PC-3 (cell line): Measurements from ENCODE around the gene TAPT1. TPM values are rescaled to one million over a fixed set of nuclear protein-coding genes. Genes with fewer than 3 reads are reported as not detected.

Experiments
- ATAC-seq: fragments of 200-7000 bp; cut with Tn5 transposase; 2 replicates; pipeline ENCODE4 v1.9.1; 2020; ENCODE audit warnings: mild to moderate bottlenecking, moderate library complexity
- BruUV-seq: library from RNA; stranded (reverse); fragments of 400-500 nt; replicated peaks from 2 replicates; lab custom pipeline; 2021; lab: Mats Ljungman, UMichigan
- CTCF ChIA-PET: fragments of 300-600 bp; sonication (Branson Sonifier 250); formaldehyde crosslinking; loops from one replicate; lab custom pipeline; 2022; ENCODE audit warnings: antibody characterized with exemption; lab: Charles Lee
- POLR2A ChIA-PET: fragments of 300-600 bp; sonication (Branson Sonifier 250); formaldehyde crosslinking; loops from one replicate; lab custom pipeline; 2022; ENCODE audit warnings: antibody characterized with exemption; ENCODE audit not compliant: unreplicated experiment; lab: Charles Lee
- DNase-seq: peaks from one replicate; pipeline ENCODE4 v3.0.0-alpha.2; 2015
- H2AFZ ChIP-seq: fragments of 300-600 bp; sonication (generic); 2 replicates; pipeline ENCODE4 v1.6.0; 2016; ENCODE audit warnings: antibody characterized with exemption, low read length
- H3F3A ChIP-seq: fragments of 300-600 bp; sonication (generic); one replicate; pipeline ENCODE4 v1.6.0; 2017; ENCODE audit warnings: antibody characterized with exemption, low read length, control low read depth, mild to moderate bottlenecking; ENCODE audit not compliant: unreplicated experiment
- H3K27ac ChIP-seq: fragments of 300-600 bp; sonication (generic); 2 replicates; pipeline ENCODE4 v1.5.1; 2016; ENCODE audit warnings: mild to moderate bottlenecking, low read length
- H3K27me3 ChIP-seq: fragments of 300-600 bp; sonication (generic); 2 replicates; pipeline ENCODE4 v1.6.1; 2016; ENCODE audit warnings: low read length, mixed read lengths
- H3K36me3 ChIP-seq: fragments of 300-600 bp; sonication (generic); 2 replicates; pipeline ENCODE4 v1.6.1; 2016; ENCODE audit warnings: low read depth, mixed run types, low read length, mixed read lengths
- H3K4me1 ChIP-seq: fragments of 300-600 bp; sonication (generic); 2 replicates; pipeline ENCODE4 v1.5.1; 2016; ENCODE audit warnings: low read length; ENCODE audit not compliant: insufficient read depth
- H3K4me2 ChIP-seq: fragments of 300-600 bp; sonication (generic); 2 replicates; pipeline ENCODE4 v1.6.0; 2016; ENCODE audit warnings: low read length
- H3K4me3 ChIP-seq: fragments of 300-600 bp; sonication (generic); 2 replicates; pipeline ENCODE4 v1.5.1; 2016; ENCODE audit warnings: mild to moderate bottlenecking, low read length, mixed read lengths
- H3K79me2 ChIP-seq: fragments of 300-600 bp; sonication (generic); 2 replicates; pipeline ENCODE4 v1.6.1; 2017; ENCODE audit warnings: low read length, mixed read lengths
- H3K9ac ChIP-seq: fragments of 300-600 bp; sonication (generic); 2 replicates; pipeline ENCODE4 v1.6.0; 2016; ENCODE audit warnings: mild to moderate bottlenecking, low read length
- H3K9me2 ChIP-seq: fragments of 300-600 bp; sonication (generic); replicated peaks from 2 replicates; pipeline ENCODE4 v1.6.1; 2016; ENCODE audit warnings: mixed run types, low read length, mixed read lengths
- H3K9me3 ChIP-seq: fragments of 300-600 bp; sonication (generic); 2 replicates; pipeline ENCODE4 v1.6.1; 2016; ENCODE audit warnings: low read length, mixed read lengths
- H4K20me1 ChIP-seq: fragments of 300-600 bp; sonication (generic); 2 replicates; pipeline ENCODE4 v1.6.1; 2016; ENCODE audit warnings: low read length, mixed read lengths
- EZH2 ChIP-seq: fragments of 300-600 bp; sonication (generic); IDR thresholded peaks from one replicate; pipeline ENCODE4 v1.6.1; 2017; ENCODE audit warnings: antibody characterized with exemption, mild to moderate bottlenecking, low read length; ENCODE audit not compliant: unreplicated experiment
- EZH2phosphoT487 ChIP-seq: fragments of 300-600 bp; sonication (generic); IDR thresholded peaks from 2 replicates; pipeline ENCODE4 v1.6.1; 2018; ENCODE audit warnings: mild to moderate bottlenecking, antibody characterized with exemption, low read length, borderline replicate concordance
- intact Hi-C: fragments of 100-400 bp; cut with micrococcal nuclease; formaldehyde crosslinking; loops from 2 replicates; pipeline ENCODE4 v1.9.0; 2023
- total RNA-seq: library from RNA; depleted of rRNA; stranded (reverse); fragments of >200 nt; gene quantifications from 2 replicates; pipeline ENCODE4 v1.2.3, GENCODE V29; 2014
- TF ChIP-seq, protein P1 (sequence below): fragments of 300-600 bp; sonication (generic); conservative IDR thresholded peaks from 2 replicates; pipeline ENCODE4 v1.5.1; 2017; ENCODE audit warnings: antibody characterized with exemption, low read depth, mild to moderate bottlenecking, low read length

The TAPT1 gene
- total RNA-seq, 1 experiment from 2014 or later, result 8.7 TPM

DNA sequence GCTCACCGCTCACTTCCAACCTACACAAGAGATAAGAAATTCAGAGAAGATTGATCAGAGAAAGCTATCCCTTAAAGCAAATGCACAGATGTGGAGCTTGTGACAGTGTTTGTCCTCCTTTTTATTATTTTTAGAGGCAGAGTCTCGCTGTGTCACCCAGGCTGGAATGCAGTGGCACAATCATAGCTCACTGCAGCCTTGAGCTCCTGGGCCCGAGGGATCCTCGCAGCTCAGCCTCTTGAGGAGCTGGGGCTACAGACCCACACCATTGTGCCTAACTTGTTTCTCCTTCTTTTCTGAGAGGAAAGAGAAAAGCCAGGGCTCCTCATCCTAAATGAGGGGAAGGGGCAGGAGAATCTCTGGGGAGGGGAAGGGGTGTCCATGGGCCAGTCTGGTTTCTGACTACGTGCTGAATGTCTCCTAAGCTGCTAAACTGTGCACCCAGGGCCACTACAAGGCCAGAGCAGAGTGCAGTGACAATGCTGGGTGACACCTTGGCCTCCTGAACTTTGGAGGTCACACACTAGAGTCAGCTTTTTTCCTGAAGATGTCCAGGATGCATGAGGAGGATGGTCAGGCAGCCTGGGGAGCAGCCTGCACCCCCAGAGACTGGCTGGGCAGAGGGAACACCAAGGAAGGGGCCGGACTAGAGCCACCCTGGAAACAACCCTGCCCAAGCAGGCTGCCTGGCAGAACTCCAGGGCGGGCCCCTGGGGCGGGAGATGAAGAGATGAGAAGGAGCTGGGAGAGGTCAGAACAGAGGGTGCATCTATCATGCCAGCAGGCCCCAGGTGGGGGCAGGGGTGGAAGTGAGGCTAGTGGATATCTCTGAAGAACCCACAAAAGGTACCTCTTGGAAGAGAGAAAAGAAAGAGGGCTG lies 87.0 kb downstream of the TAPT1 start:
- Histone ChIP-seq H3K9ac (no peak overlapping the region), H3K9me3 (no peaks in the 10 kb centered on the region), H3K4me1 (peaks cover 18% of the 10 kb centered on the region), H3K27ac (no peak overlapping the region), H2AFZ (no peak overlapping the region), H4K20me1 (no peaks in the 10 kb centered on the region), H3K4me2 (no peak overlapping the region), H3K27me3 (no peaks in the 10 kb centered on the region), H3K9me2 (no peaks in the 10 kb centered on the region), H3F3A (no peaks in the 10 kb centered on the region), H3K36me3 (no peaks in the 10 kb centered on the region), H3K4me3 (no peak overlapping the region), H3K79me2 (no peaks in the 10 kb centered on the region)
- intact Hi-C loops, result no loop called here
- TF ChIP-seq EZH2, result no peak
- TF ChIP-seq EZH2phosphoT487, result no peak
- TF ChIP-seq, protein P1, sequence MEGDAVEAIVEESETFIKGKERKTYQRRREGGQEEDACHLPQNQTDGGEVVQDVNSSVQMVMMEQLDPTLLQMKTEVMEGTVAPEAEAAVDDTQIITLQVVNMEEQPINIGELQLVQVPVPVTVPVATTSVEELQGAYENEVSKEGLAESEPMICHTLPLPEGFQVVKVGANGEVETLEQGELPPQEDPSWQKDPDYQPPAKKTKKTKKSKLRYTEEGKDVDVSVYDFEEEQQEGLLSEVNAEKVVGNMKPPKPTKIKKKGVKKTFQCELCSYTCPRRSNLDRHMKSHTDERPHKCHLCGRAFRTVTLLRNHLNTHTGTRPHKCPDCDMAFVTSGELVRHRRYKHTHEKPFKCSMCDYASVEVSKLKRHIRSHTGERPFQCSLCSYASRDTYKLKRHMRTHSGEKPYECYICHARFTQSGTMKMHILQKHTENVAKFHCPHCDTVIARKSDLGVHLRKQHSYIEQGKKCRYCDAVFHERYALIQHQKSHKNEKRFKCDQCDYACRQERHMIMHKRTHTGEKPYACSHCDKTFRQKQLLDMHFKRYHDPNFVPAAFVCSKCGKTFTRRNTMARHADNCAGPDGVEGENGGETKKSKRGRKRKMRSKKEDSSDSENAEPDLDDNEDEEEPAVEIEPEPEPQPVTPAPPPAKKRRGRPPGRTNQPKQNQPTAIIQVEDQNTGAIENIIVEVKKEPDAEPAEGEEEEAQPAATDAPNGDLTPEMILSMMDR, result no peak
- no TSS peak for BruUV-seq
- CTCF ChIA-PET, result no interaction called here
- ATAC-seq, result no peak
- POLR2A ChIA-PET, result no interaction called here
- no peak for DNase-seq

DNA sequence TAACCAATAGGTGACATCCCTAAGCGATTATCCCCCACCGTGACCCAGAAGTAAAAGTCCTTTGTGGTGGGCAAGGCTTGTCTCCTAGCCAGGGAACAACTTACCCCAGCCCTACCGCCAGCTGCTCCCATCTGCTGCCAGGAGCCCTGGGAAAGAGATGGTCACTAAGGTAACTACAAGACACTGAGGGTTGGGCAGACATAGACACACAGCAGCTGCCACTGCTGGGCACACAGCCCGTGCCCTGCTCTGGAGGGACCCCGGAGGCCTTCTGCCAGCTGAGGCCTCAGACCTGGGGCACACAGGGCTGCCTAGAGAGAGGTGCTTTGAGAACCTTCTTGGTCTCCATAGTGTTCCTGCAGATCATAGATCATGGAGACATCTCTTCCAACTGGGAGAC lies 89.4 kb downstream of the TAPT1 start:
- CTCF ChIA-PET, result no interaction called here

More for the DNA sequence above, 89.4 kb downstream of the TAPT1 start:
- no peaks in the 10 kb centered on the region for H3K27me3 ChIP-seq
- no peak overlapping the region for H3K9ac ChIP-seq
- H3F3A ChIP-seq, result no peaks in the 10 kb centered on the region
- DNase-seq, result no peak
- H3K27ac ChIP-seq, result no peak overlapping the region
- no peak overlapping the region for H2AFZ ChIP-seq
- no TSS peak for BruUV-seq
- H3K4me1 ChIP-seq, result peaks cover 18% of the 10 kb centered on the region
- intact Hi-C loops, result no loop called here
- H3K4me3 ChIP-seq, result no peak overlapping the region
- ATAC-seq, result no peak
- TF ChIP-seq EZH2phosphoT487 (no peak), EZH2 (no peak)
- TF ChIP-seq, protein P1, result no peak
- no peaks in the 10 kb centered on the region for H4K20me1 ChIP-seq
- H3K9me2 ChIP-seq, result no peaks in the 10 kb centered on the region
- H3K9me3 ChIP-seq, result no peaks in the 10 kb centered on the region
- POLR2A ChIA-PET, result no interaction called here
- H3K79me2 ChIP-seq, result no peaks in the 10 kb centered on the region
- no peaks in the 10 kb centered on the region for H3K36me3 ChIP-seq
- no peak overlapping the region for H3K4me2 ChIP-seq
